ENCODE results near the gene AMN.

AMN gene

DNA sequence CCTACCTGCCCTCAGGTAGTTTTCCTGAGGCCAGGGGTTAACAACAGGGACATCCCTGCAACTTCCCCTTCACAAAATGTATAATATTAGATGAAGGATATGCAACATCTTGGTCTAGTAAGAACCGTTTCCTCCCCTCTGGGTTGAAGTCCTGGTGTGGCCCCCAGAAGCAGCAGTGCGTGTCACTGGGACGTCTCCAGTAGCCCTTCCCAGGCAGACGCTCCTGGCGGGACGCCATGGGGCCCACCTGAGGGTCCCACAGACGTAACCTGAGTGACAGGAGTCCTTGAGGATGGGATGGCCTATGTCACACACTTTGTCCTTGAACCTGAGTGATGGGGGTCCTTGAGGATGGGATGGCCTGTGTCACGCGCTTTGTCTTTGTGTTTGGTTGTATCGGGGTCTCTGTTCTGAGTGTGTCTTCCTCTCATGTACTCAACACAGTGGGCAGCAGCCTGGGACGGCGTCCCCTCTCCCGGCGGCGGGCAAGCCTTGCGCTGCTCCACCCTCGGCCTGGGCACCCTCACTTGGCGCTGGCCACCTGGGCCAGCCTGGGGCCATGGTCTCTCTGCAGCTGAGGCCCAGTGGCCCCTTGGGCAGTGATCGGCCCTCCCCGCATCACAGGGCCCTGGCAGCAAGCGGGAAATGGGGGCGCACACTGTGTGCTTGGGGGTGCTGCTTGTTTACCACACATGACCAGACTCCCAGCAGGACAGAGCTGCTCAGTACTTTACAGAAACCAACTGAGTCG is 14.3 kb upstream of the AMN start:
- no peak for TF ChIP-seq SIN3A (IDR thresholded peaks at IDR 0.05; ENCODE audit: borderline replicate concordance, insufficient read depth, low read length)
- TF ChIP-seq, protein P1, sequence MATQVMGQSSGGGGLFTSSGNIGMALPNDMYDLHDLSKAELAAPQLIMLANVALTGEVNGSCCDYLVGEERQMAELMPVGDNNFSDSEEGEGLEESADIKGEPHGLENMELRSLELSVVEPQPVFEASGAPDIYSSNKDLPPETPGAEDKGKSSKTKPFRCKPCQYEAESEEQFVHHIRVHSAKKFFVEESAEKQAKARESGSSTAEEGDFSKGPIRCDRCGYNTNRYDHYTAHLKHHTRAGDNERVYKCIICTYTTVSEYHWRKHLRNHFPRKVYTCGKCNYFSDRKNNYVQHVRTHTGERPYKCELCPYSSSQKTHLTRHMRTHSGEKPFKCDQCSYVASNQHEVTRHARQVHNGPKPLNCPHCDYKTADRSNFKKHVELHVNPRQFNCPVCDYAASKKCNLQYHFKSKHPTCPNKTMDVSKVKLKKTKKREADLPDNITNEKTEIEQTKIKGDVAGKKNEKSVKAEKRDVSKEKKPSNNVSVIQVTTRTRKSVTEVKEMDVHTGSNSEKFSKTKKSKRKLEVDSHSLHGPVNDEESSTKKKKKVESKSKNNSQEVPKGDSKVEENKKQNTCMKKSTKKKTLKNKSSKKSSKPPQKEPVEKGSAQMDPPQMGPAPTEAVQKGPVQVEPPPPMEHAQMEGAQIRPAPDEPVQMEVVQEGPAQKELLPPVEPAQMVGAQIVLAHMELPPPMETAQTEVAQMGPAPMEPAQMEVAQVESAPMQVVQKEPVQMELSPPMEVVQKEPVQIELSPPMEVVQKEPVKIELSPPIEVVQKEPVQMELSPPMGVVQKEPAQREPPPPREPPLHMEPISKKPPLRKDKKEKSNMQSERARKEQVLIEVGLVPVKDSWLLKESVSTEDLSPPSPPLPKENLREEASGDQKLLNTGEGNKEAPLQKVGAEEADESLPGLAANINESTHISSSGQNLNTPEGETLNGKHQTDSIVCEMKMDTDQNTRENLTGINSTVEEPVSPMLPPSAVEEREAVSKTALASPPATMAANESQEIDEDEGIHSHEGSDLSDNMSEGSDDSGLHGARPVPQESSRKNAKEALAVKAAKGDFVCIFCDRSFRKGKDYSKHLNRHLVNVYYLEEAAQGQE (IDR thresholded peaks at IDR 0.05; ENCODE audit: insufficient read depth in 1 of 2, low read depth in 2 of 2, low read length in 2 of 2): no peak
- no peak for TF ChIP-seq POLR2AphosphoS5 (IDR thresholded peaks at IDR 0.05; ENCODE audit: low read depth, low read length)
- no peak for TF ChIP-seq TAF1 (IDR thresholded peaks at IDR 0.05; ENCODE audit: borderline replicate concordance, insufficient read depth, low read length)

DNA sequence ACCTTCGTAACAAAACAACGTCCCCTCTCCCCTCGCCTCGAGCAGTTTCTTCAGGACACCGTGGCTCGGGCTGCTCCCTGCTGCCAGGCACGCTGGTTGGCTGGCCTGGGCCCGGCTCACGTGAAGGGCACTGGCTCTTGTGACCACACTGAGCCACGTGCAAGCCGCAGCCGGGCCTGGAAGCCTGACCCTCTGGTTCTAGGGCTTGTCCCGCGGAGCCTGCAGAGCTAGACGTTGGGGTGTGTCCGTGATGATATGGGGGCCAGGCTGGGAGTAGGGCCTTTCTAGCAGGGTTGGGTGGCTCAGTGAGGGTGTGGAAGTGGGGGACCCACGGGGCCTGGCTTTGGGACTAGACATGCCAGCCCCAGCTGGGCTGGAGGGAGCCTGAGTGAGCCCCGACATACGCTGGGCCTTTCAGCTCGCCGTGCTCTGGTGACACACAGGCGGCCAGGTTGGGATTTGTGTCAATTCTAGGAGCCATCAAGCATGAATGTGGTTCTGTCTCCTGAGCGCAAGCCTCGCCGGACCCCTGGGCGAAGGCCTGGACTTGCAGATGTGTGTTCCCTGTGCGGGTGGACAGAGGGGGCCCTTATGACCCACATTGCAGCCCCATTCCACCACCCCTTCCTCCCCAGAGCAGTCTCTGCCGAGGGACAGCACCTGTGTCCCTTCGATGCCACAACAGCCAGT is 13.6 kb upstream of the AMN start:
- no peak for TF ChIP-seq POLR2AphosphoS5 (IDR thresholded peaks at IDR 0.05; ENCODE audit: low read depth, low read length)
- no peak for TF ChIP-seq SIN3A (IDR thresholded peaks at IDR 0.05; ENCODE audit: borderline replicate concordance, insufficient read depth, low read length)
- TF ChIP-seq FOXP2 (optimal IDR thresholded peaks at IDR 0.05; ENCODE audit: borderline replicate concordance, extremely low read depth, extremely low read length, insufficient read depth): no peak
- no peak for TF ChIP-seq TAF1 (IDR thresholded peaks at IDR 0.05; ENCODE audit: borderline replicate concordance, insufficient read depth, low read length)
- TF ChIP-seq, protein P1 (IDR thresholded peaks at IDR 0.05; ENCODE audit: insufficient read depth in 1 of 2, low read depth in 2 of 2, low read length in 2 of 2): no peak

DNA sequence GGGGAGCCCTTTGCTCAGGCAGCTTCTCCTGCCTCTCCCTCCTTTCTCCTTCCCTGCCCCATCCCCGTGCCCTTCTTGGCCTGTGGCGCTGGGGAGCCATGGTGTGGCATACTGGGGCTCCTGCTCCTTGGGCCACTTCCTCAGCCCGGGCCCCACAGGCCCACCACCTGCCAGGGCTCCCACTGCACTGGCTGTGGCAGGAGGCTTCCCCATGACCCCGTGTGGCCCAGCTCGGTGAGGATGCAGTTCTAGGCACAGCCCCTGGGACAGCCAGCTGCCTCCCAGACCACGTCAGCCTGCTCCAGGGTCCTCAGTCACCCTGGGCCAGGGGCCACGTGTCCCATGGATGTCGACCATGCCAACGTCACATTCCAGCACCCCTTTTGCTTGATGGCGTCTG is 13.0 kb upstream of the AMN start:
- no peak for TF ChIP-seq SIN3A (IDR thresholded peaks at IDR 0.05; ENCODE audit: borderline replicate concordance, insufficient read depth, low read length)

DNA sequence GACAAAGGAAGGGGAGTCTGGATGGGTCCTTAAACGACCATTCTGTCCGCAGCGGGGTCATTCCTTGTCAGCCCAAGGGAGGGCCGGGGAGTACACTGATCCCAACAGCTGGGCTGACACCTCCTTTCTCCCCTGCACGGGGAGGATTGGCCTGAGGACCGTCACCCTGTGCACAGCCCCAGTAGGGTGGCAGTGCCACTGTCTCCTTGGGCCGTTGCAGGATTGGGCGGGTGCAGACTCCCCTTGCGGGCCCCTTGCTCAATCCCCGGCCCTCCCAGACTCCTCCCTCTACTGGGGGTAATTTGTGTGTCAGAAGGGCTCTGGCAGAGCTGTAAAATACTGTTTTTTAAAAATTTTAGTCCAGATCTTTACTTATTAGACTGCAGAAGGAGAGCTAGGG is 12.6 kb upstream of the AMN start:
- TF ChIP-seq TAF1 (IDR thresholded peaks at IDR 0.05; ENCODE audit: borderline replicate concordance, insufficient read depth, low read length): no peak
- TF ChIP-seq POLR2AphosphoS5 (IDR thresholded peaks at IDR 0.05; ENCODE audit: low read depth, low read length): no peak
- no peak for TF ChIP-seq FOXP2 (optimal IDR thresholded peaks at IDR 0.05; ENCODE audit: borderline replicate concordance, extremely low read depth, extremely low read length, insufficient read depth)
- no peak for TF ChIP-seq SIN3A (IDR thresholded peaks at IDR 0.05; ENCODE audit: borderline replicate concordance, insufficient read depth, low read length)
- TF ChIP-seq, protein P1 (IDR thresholded peaks at IDR 0.05; ENCODE audit: insufficient read depth in 1 of 2, low read depth in 2 of 2, low read length in 2 of 2): no peak

DNA sequence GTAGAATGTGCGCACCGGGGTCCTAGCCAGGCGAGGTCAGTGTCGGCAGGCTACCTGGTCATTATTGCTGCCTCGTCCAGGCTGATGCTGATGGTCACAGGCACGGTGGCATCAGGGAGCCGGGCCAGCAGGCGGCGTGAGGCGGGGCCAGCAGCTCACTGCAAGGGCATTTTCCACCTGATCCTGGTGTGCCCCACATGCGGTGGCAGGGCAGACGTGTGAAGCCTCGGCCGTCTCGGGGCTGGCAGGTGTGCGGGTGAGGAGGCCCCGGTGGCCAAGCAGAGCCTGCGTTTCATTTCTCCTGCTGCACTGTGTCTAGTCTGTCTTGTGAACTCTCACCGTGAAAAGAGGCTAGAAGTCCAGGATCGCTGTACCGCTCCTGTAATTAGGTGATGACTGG is 12.0 kb upstream of the AMN start:
- TF ChIP-seq FOXP2 (optimal IDR thresholded peaks at IDR 0.05; ENCODE audit: borderline replicate concordance, extremely low read depth, extremely low read length, insufficient read depth): no peak

DNA sequence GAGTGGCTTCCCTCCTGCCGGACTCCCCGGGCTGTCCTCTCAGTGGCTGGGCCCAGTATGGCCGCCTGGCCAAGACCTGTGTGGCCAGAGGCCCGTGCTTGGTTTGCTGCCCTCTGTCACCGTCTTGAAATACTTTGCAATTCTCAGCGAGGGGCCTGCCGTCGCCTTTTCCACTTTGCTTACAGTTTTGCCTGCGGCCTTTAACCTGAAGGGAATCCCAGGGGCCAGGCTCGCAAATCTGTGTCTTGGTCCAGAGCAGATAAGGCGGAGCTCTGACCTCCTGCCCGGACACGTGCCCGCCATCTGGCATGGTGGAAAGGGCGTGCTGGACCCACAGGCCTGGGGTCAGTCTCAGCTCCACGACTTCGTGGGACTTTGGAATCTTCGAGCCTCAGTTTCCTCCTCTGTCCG is 10.9 kb upstream of the AMN start:
- TF ChIP-seq POLR2AphosphoS5 (IDR thresholded peaks at IDR 0.05; ENCODE audit: low read depth, low read length) (no peak), FOXP2 (optimal IDR thresholded peaks at IDR 0.05; ENCODE audit: borderline replicate concordance, extremely low read depth, extremely low read length, insufficient read depth) (no peak), TAF1 (IDR thresholded peaks at IDR 0.05; ENCODE audit: borderline replicate concordance, insufficient read depth, low read length) (no peak), SIN3A (IDR thresholded peaks at IDR 0.05; ENCODE audit: borderline replicate concordance, insufficient read depth, low read length) (no peak)
- TF ChIP-seq, protein P1 (IDR thresholded peaks at IDR 0.05; ENCODE audit: insufficient read depth in 1 of 2, low read depth in 2 of 2, low read length in 2 of 2): no peak

Data from PFSK-1 (cell line).